Measurements from ENCODE around the gene C17orf75.
A peak's percentile ranks its signal among the peaks of the same experiment; 100 is the strongest.
"Not testable (repeated sequence)": the region's sequence is repeated elsewhere in the genome, so short reads cannot be mapped to it uniquely, and the experiment has no call there.

The C17orf75 gene, protein sequence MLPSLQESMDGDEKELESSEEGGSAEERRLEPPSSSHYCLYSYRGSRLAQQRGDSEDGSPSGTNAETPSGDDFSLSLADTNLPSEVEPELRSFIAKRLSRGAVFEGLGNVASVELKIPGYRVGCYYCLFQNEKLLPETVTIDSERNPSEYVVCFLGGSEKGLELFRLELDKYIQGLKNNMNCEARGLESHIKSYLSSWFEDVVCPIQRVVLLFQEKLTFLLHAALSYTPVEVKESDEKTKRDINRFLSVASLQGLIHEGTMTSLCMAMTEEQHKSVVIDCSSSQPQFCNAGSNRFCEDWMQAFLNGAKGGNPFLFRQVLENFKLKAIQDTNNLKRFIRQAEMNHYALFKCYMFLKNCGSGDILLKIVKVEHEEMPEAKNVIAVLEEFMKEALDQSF

GRCh38 chr17:32341857-32342602 lies at the start of gene C17orf75:
Gene C17orf75, minus strand, starts transcription at chr17:32342173. Its CDS starts 34 bp downstream, at chr17:32342139.
- DNase-seq (ENCODE audit: low spot score) = peak; percentile 82

GRCh38 chr17:32388613-32389459 lies 46.9 kb upstream of the C17orf75 start:
- DNase-seq (ENCODE audit: low spot score) = no peak

DNA sequence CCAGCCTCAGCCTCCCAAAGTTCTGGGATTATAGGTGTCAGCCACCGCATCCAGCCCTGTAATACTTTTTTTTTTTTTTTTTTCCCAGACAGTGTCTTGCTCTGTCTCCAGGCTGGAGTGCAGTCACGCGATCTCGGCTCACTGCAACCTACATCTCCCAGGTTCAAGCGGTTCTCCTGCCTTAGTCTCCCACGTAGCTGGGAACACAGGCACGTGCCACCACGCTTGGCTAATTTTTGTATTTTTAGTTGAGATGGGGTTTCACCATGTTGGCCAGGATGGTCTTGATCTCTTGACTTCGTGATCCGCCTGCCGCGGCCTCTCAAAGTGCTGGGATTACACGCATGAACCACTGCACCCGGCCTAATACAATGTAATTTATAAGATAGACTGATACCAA lies 46.2 kb upstream of the C17orf75 start:
- DNase-seq (ENCODE audit: low spot score) = not testable (repeated sequence)

- DNase-seq (ENCODE audit: low spot score) = no peak
Observed at GRCh38 chr17:32386844-32387243, 44.9 kb upstream of the C17orf75 start.

- DNase-seq (ENCODE audit: low spot score) = no peak
Observed at GRCh38 chr17:32385971-32386370, 44.0 kb upstream of the C17orf75 start.

DNA sequence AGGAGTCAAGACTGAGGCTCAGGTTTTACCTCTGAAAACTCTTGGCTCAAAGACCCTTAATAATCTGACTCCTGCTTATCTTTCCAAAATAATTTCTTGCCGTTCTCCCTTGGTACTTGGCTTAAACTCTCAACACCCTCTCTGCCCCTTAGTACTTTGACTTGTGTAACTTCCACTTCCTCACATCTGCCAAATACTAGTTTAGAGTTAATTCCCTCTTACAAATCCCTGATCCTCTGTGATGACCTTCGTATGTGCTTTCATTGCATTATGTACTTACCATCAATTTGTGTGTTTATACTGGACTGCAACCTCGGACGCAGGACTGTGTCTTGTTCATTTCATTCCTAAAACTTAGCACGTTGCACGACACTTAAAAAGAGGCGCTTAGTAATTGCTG lies 43.1 kb upstream of the C17orf75 start:
- no peak for DNase-seq (ENCODE audit: low spot score)

DNA sequence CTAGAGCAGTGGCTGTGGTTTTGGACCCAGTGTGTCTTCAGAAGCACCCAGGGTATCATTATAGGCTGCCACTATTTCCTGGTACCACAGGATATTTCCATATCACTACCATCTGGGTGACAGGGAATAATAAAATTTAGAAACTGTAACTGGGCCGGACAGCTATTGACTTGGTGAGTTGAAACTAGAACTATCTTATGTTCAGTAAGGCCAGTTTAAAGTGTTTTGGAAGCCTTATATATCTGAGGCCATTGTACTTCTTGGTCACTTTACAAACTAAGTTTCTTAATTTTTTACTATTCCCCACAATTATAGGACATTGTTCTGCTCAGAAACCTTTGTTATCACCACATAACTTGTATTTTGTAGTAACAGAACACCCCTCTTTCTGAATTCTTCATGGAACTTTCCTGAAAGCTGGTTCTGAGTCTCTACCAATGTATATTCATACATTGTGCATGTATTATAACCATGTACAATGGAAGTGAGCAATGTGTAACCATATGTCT lies 42.0 kb upstream of the C17orf75 start:
- DNase-seq (ENCODE audit: low spot score) = no peak

- no peak for DNase-seq (ENCODE audit: low spot score)
Observed at GRCh38 chr17:32382526-32383223, 40.7 kb upstream of the C17orf75 start.

- no peak for DNase-seq (ENCODE audit: low spot score)
Observed at GRCh38 chr17:32370426-32370825, 28.5 kb upstream of the C17orf75 start.

DNA sequence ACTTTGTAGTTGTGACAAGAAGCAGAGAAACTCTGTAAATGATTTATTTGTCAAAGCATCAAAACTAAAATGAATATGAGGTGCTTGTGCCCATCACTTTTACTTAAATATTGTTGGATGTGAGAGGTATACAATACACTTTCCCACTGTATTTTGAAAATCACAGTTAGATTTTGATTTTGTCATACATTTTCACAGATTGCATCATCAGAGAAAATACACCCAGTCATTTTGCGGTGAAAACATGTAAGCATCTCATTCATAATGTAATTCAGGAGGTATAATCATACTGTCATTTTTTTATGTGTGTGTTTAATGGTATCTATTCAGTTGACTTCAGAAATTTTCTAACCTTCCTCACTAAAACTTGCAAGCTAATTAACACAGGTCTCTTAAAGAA lies 19.3 kb upstream of the C17orf75 start:
- no peak for DNase-seq (ENCODE audit: low spot score)

- no peak for DNase-seq (ENCODE audit: low spot score)
Observed at GRCh38 chr17:32357615-32358014, 15.6 kb upstream of the C17orf75 start.

DNA sequence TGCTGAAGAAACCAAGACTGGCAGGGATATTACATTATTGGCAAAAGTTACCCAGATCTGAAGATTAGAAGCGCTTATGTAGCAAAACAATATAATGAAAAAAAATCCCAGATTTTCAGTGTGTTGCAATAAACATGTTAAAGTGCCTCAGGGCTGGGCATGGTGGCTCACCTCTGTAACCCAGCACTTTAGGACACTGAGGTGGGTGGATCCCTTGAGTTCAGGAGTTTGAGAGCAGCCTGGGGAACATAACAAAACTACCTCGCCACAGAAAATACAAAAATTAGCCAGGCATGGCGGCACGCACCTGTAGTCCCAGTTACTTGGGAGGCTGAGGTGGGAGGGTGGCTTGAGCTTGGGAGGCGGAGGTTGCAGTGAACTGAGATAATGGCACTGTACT lies 14.8 kb upstream of the C17orf75 start:
- no peak for DNase-seq (ENCODE audit: low spot score)

- no peak for DNase-seq (ENCODE audit: low spot score)
Observed at GRCh38 chr17:32356378-32356743, 14.4 kb upstream of the C17orf75 start.

DNA sequence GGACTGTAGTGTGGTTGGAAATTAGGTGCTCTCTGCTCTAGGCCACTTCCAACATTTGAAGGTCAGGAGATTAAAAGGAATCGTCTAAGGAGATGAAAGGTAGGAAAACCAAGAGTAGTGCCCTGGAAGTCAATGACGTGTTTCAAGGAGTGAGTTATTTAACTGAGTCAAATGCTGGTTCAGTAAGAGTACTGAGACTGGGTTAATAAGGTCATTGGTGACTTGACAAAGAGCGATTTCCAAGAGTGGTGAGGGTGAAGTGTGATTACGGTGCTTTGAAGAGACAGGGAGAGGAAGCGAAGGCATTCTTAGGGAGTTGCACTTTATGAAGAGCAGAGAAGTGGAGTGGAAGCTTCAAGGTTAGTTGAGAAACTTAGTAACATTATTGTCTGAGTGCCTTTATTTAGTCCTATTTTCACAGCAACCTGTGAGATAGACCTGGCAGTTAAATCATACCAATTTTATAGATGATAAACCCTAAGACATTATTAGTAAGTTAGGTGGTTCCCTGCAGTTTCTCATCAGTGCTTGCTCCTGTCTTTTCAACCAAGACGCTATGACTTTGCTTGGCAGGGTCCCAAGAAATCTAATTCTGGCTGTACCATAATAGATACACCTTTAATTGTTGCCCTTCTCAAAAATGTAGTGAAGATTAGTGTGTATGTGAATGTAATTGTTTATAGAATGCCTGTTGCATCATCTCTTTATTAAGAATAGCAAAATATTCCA lies 13.8 kb upstream of the C17orf75 start:
- no peak for DNase-seq (ENCODE audit: low spot score)

DNA sequence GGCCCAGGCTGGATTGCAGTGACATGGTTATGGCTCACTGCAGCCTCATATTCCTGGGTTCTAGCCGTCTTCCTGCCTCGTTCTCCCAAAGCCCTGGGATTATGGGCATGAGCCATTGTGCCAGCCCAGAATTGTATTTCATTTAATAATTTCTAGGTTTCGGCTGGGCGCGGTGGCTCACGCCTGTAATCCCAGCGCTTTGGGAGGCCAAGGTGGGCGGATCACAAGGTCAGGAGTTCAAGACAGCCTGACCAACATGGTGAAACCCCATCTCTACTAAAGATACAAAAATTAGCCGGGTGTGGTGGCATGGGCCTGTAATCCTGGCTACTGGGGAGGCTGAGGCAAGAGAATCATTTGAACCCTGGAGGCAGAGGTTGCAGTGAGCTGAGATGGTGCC lies 10.8 kb upstream of the C17orf75 start:
- not testable (repeated sequence) for DNase-seq (ENCODE audit: low spot score)

GRCh38 chr17:32350666-32351418 lies 8.9 kb upstream of the C17orf75 start:
- peak; percentile 57 for DNase-seq (ENCODE audit: low spot score)

- peak; percentile 96 for DNase-seq (ENCODE audit: low spot score)
Observed at GRCh38 chr17:32349854-32350665, 8.1 kb upstream of the C17orf75 start, which contains the start of gene ZNF207. Gene ZNF207, plus strand, starts transcription at chr17:32350157. Its CDS starts 129 bp downstream, at chr17:32350286.

GRCh38 chr17:32349503-32349853 lies 7.5 kb upstream of the C17orf75 start:
- no peak for DNase-seq (ENCODE audit: low spot score)

- no peak for DNase-seq (ENCODE audit: low spot score)
Observed at GRCh38 chr17:32348483-32348800, 6.5 kb upstream of the C17orf75 start.
